Breast epithelium (tissue), 4 donors: ENCODE measurements around the gene CAPZA1. TPM values are rescaled to one million over a fixed set of nuclear protein-coding genes. Genes with fewer than 3 reads are reported as not detected.

Source experiments
- DNase-seq, 2 donors: peaks; one replicate each; pipeline ENCODE4 v3.0.0-alpha.2; 2019; ENCODE audit warnings: low spot score in 2 of 2
- H3K27ac ChIP-seq, 2 donors: fragments of 200-600 bp; sonication (generic) in 1 of 2; one replicate each; pipeline ENCODE4 v1.5.1; 2016 to 2019; ENCODE audit warnings: mild to moderate bottlenecking in 1 of 2
- H3K27me3 ChIP-seq, 2 donors: fragments of 200-600 bp; sonication (generic) in 1 of 2; one replicate each; pipeline versions ENCODE4 v1.5.1 to v1.6.0; 2017 to 2019; ENCODE audit warnings: control low read depth in 1 of 2, mild to moderate bottlenecking in 1 of 2
- H3K36me3 ChIP-seq: fragments of 200-600 bp; one replicate; pipeline ENCODE4 v1.5.1; 2019
- H3K4me1 ChIP-seq, 2 donors: fragments of 200-600 bp; sonication (generic); one replicate each; pipeline ENCODE4 v1.5.1; 2016 to 2019; ENCODE audit warnings: control low read depth in 1 of 2
- H3K4me3 ChIP-seq, 3 donors: fragments of 200-600 bp; sonication (generic); 1 replicate in 2 of 3; 2 replicates in 1 of 3; pipeline ENCODE4 v1.5.1; 2016 to 2019; ENCODE audit warnings: mild to moderate bottlenecking in 3 of 3, moderate library complexity in 2 of 3
- H3K9me3 ChIP-seq, 2 donors: fragments of 200-600 bp; sonication (generic) in 1 of 2; one replicate each; pipeline ENCODE4 v1.5.1; 2016 to 2019; ENCODE audit warnings: control low read depth in 1 of 2
- POLR2A ChIP-seq: fragments of 450-650 bp; IDR thresholded peaks from one replicate; pipeline ENCODE4 v1.6.1; 2016; ENCODE audit warnings: antibody characterized with exemption, mild to moderate bottlenecking, moderate library complexity
- POLR2AphosphoS5 ChIP-seq, 3 donors: sonication (generic); formaldehyde crosslinking; IDR thresholded peaks; one replicate each; pipeline ENCODE4 v1.6.1; 2017; ENCODE audit warnings: antibody characterized with exemption in 3 of 3
- intact Hi-C: fragments of 100-400 bp; cut with DNase I; formaldehyde crosslinking; loops from one replicate; pipeline ENCODE4 v1.15.1; 2023; ENCODE audit warnings: low total_unique reads
- total RNA-seq, 3 donors: library from RNA; depleted of rRNA; stranded (reverse); fragments of >200 nt; gene quantifications; one replicate each; pipeline ENCODE4 v1.1.0, GENCODE V29; 2016
- TF ChIP-seq, protein P1 (sequence below), 3 donors: fragments of 450-650 bp; IDR thresholded peaks; one replicate each; pipeline ENCODE4 v1.5.1; 2016 to 2017; ENCODE audit warnings: antibody characterized with exemption in 3 of 3, mild to moderate bottlenecking in 3 of 3, moderate library complexity in 3 of 3

The CAPZA1 gene
- total RNA-seq, 3 donors from 2014 or later = 139 to 161 (median 142) TPM

DNA sequence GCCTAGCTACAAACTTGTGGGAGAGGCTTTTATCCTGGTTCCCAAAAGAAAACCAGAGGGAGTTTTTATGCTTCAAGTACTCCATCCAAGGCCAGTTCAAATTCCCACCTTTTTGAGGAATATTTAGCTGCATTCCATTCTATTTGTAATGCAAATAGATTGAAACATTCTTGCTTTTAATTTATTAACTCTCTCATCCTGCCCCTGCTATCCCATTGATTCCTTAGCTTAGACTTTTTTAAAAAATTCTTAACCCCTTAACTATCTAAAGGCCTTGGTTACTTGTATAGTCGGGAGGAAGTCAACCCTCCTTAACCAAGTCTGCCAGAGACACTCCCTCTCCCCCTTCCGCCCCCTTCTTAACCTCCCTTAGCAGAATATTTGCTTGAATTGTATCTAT, 52.4 kb downstream of the CAPZA1 start:
- peaks cover 3% of the 10 kb centered on the region for H3K36me3 ChIP-seq
- no peaks in the 10 kb centered on the region for H3K9me3 ChIP-seq
- intact Hi-C loops = no loop called here
- TF ChIP-seq POLR2A = no peak
- TF ChIP-seq POLR2AphosphoS5 (IDR thresholded peaks at IDR 0.05) = no peak
- TF ChIP-seq, protein P1, sequence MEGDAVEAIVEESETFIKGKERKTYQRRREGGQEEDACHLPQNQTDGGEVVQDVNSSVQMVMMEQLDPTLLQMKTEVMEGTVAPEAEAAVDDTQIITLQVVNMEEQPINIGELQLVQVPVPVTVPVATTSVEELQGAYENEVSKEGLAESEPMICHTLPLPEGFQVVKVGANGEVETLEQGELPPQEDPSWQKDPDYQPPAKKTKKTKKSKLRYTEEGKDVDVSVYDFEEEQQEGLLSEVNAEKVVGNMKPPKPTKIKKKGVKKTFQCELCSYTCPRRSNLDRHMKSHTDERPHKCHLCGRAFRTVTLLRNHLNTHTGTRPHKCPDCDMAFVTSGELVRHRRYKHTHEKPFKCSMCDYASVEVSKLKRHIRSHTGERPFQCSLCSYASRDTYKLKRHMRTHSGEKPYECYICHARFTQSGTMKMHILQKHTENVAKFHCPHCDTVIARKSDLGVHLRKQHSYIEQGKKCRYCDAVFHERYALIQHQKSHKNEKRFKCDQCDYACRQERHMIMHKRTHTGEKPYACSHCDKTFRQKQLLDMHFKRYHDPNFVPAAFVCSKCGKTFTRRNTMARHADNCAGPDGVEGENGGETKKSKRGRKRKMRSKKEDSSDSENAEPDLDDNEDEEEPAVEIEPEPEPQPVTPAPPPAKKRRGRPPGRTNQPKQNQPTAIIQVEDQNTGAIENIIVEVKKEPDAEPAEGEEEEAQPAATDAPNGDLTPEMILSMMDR (IDR thresholded peaks at IDR 0.05) = no peak
- H3K4me3 ChIP-seq = no peak overlapping the region
- H3K27ac ChIP-seq = no peak overlapping the region
- DNase-seq = no peak
- H3K27me3 ChIP-seq = no peaks in the 10 kb centered on the region
- peaks cover 5 to 12% of the 10 kb centered on the region in 2 donors for H3K4me1 ChIP-seq

DNA sequence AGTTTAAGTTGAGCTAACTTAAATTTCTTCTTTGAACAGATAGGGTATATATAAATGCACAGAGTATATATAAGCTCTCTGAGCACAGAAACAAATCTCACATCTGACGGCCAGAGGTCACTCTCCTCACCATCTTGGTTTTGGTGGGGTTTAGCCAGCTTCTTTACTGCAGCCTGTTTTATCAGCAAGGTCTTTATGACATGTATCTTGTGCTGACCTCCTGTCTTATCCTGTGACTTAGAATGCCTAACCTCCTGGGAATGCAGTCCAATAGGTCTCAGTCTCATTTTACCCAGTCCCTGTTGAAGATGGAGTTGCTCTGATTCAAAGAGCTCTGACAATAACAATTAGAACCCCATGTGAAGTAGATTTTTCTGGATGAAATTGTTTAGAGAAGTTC, 53.2 kb downstream of the CAPZA1 start:
- H3K27ac ChIP-seq = no peak overlapping the region
- peaks cover 5 to 12% of the 10 kb centered on the region in 2 donors for H3K4me1 ChIP-seq
- no peaks in the 10 kb centered on the region for H3K27me3 ChIP-seq
- no peaks in the 10 kb centered on the region for H3K9me3 ChIP-seq
- intact Hi-C loops = no loop called here
- TF ChIP-seq POLR2A (no peak), POLR2AphosphoS5 (IDR thresholded peaks at IDR 0.05) (no peak)
- TF ChIP-seq, protein P1 (IDR thresholded peaks at IDR 0.05) = no peak
- H3K36me3 ChIP-seq = peaks cover 3% of the 10 kb centered on the region
- no peak for DNase-seq
- no peak overlapping the region for H3K4me3 ChIP-seq

DNA sequence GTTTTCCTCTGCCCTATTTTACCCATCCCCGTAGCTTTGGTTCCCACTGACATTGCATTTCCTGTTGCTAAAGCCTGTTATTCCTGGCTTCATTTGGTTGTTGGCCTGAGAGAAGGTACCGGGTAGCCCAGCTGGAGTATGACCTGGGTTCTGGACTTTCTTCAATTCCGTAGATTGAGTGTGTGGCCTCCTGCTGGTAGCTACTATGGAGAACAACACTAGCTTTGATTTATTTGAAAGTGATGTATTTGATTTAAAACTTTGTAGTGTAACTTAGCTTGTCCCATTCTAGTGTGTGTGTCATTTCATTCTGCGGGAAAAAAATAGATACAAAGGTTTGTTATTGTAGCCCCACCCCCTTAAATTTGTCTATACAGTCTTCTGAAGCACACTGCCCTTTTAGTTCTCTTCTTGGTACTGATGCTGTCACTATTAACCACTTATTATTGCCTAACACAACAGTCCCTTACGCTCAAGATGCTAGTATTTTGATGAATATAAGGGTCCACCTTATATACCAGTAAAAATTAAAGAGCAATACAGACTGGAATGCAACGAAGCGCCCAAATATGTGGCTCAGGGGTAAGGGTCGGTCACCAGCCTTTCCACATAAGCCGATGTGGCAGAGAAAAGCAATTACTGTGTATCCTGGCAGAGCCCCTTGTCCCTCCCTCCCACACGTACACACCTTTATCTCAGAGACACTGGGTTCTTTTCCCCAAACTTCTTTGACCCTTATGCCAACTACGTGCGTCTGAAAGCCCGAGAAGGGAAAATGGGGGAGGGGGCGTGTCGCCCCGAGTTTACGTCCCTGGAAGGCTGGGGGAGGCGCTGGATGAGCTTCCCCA, 54.2 kb downstream of the CAPZA1 start:
- H3K27me3 ChIP-seq = no peaks in the 10 kb centered on the region
- H3K27ac ChIP-seq = peak overlapping the region; percentile 88 to 97
- TF ChIP-seq POLR2AphosphoS5 (IDR thresholded peaks at IDR 0.05) = peak in 1 of 3 donors; percentile 21
- TF ChIP-seq POLR2A = peak; percentile 19
- TF ChIP-seq, protein P1 (IDR thresholded peaks at IDR 0.05) = peak; percentile 38 to 54 (median 47)
- peak in 1 of 2 donors; percentile 28 for DNase-seq
- peak overlapping the region; percentile 85 to 92 (median 90) for H3K4me3 ChIP-seq
- peaks cover 3% of the 10 kb centered on the region for H3K36me3 ChIP-seq
- intact Hi-C loops = no loop called here
- H3K9me3 ChIP-seq = no peaks in the 10 kb centered on the region
- peaks cover 5 to 12% of the 10 kb centered on the region in 2 donors for H3K4me1 ChIP-seq

DNA sequence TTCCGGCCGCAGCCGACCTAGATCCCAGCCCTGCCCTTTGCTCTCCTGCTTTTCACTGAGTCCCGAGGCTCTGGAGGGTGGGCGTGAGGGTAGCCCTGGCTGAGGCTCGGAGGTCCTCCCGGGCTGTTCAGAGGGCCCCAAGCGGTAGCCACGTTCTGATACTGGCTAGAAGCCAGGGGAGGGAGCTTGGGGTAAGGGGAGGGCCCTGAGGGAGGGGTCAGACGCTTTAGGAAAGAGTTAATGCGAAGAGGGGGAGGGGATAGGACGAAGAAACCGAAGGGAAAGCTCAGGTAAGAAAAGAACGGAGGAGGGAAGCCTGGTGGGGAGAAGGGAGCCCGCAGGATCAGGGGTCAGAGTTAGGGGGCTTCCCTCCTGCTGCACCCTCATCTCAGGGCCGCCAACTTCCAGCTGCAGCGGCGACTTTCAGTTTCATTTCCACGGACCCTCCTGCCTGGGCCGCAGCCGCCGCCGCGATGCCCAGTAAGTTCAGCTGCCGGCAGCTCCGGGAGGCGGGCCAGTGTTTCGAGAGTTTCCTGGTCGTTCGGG, 54.9 kb downstream of the CAPZA1 start, which contains the start of gene MOV10:
Gene MOV10, plus strand, starts transcription at position 220 of the 546 bp plus-strand sequence. Its CDS starts 254 bp downstream, at position 474.
- DNase-seq = peak; percentile 68 to 76
- TF ChIP-seq POLR2AphosphoS5 (IDR thresholded peaks at IDR 0.05) (peak; percentile 8 to 43 (median 28)), POLR2A (peak; percentile 5)
- TF ChIP-seq, protein P1 (IDR thresholded peaks at IDR 0.05) = peak in 1 of 3 donors; percentile 7
- Histone ChIP-seq H3K27me3 (no peaks in the 10 kb centered on the region), H3K4me1 (peaks cover 5 to 12% of the 10 kb centered on the region in 2 donors), H3K27ac (peak within 1 kb of the TSS; percentile 88 to 97), H3K36me3 (peaks cover 3% of the 10 kb centered on the region), H3K4me3 (peak within 1 kb of the TSS; percentile 85 to 92 (median 90)), H3K9me3 (no peaks in the 10 kb centered on the region)
- intact Hi-C loops = no loop called here
